UCSD-AML1 (cell line): ENCODE data around the gene BTBD19.

Source experiments
- DNase-seq: peaks from one replicate; lab custom pipeline; 2025; ENCODE audit not compliant: unreplicated experiment; lab: John Stamatoyannopoulos, UW

The BTBD19 gene

DNA sequence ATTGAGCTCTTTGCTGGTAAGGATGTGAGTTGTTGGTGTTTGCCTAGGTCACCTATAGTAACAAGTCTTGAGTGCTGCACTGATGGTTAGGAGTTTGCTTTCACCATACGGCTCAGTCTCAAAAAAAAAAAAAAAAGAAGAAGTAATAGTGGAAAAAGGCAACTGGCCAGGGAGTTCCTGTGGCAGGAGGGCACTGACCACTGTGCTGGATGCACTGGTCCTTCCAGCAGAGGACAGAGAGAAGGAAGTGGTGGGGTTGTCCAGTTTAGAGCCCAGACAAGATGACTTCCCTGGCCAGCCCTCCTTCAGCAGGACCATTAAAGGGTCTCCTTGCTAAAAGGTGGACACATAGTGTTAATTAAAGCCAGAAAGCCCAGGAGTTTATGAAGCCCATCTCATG is 46.6 kb downstream of the BTBD19 start:
- no peak for DNase-seq

DNA sequence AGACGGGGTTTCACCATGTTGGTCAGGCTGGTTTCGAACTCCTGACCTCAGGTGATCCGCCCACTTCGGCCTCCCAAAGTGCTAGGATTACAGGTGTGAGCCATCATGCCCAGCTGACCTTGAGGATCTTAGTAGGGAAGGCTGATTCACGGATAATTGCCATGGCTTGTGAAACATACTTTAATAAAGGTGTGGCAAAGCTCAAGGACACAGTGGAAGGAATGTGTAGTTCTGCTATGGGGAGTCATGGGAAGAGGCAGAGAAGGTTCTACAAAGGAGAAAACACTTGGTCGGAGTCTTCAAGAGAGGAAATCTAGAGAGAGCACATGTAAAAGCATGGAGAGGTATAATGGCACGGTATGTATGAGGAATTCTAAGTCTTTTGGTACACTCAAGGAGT is 47.4 kb downstream of the BTBD19 start:
- DNase-seq = no peak

DNA sequence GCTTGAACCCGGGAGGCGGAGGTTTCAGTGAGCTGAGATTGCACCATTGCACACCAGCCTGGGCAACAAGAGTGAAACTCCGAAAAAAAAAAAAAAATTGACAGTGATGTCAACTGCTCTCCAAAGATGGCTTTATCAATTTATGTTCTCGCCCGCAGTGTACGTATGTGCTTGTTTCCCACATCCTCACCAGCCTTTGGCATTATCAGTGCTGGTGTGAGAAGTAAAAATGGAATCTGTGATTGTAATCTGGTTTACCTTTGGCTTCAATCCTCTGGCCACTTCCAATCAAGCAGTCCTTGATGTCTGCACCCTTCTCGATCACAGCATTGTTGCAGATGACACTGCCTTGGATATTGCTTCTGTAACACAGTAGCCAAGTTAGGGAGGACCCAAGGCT is 49.1 kb downstream of the BTBD19 start:
- no peak for DNase-seq

DNA sequence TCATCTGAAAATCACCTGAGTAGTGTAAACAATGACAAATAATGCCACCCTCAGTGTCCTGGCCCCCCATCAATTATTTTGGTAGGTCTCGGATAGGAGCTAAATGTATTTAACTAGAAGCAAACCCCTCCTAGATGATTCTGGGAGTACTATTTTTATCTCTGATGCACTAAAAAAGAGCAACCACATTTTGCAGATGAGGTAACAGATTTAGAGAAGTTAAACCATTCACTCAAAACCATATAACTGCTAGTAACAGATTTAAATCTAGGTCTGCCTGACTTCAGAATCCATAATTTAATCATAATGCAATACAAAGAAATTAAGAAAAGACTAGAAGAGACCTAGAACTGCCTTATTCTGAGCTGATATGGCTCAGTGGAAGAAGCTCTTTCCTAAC is 52.0 kb downstream of the BTBD19 start:
- no peak for DNase-seq

- no peak for DNase-seq
Measured at GRCh38 chr1:44860891-44861425, 52.6 kb downstream of the BTBD19 start.

DNA sequence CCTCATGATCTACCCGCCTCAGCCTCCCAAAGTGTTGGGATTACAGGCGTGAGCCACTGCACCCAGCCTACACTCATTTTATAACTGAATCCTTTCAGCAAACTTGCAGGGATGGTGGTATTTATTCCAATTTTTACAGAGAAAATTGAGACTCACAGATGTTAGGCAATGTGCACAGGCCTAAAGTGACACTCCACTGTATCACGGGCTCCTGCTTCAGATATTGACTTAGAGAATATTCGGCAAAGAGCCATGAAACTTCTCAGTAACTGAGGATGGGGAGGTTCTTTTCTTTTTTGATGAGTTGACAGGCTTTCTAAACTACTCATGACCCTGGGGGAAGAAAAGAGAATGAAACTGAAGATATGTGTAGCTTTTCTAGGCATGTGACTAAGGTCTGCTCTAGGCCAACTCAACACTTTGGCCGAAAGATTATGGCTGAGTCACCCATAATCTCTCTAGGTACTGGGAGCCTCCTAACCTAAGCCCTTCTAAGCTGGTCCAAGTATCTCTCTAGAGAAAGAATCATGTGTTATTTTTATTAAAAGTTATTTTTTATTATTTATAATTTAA is 54.6 kb downstream of the BTBD19 start:
- DNase-seq = no peak
